Measurements from ENCODE around the gene OR2J3. TPM values are rescaled to one million over a fixed set of nuclear protein-coding genes. Genes with fewer than 3 reads are reported as not detected.
"Not testable (repeated sequence)": the region's sequence is repeated elsewhere in the genome, so short reads cannot be mapped to it uniquely, and the experiment has no call there.

The OR2J3 gene
- total RNA-seq, 4 donors from 2014 or later: not detected

GRCh38 chr6:29087213-29087612 is 20.6 kb upstream of the OR2J3 start, which contains the start of gene OR2B3:
OR2B3 (minus strand) TSS chr6:29087313; CDS start chr6:29087248, 65 bp downstream.
- no peaks in the 10 kb centered on the region for H3K27me3 ChIP-seq
- no peak within 1 kb of the TSS for H3K27ac ChIP-seq
- no peaks in the 10 kb centered on the region for H3K4me1 ChIP-seq
- intact Hi-C loops (cut with DNase I; ENCODE audit: low total_unique reads): no loop called here
- no peak within 1 kb of the TSS for H3K4me3 ChIP-seq
- no peaks in the 10 kb centered on the region for H3K9me3 ChIP-seq
- no peak for TF ChIP-seq POLR2A (IDR thresholded peaks at IDR 0.05)
- no peak for TF ChIP-seq CTCF (IDR thresholded peaks at IDR 0.05)
- no peak for DNase-seq
- H3K36me3 ChIP-seq: no peaks in the 10 kb centered on the region

- Histone ChIP-seq H3K4me3 (no peak overlapping the region), H3K27ac (no peak overlapping the region), H3K27me3 (no peaks in the 10 kb centered on the region), H3K9me3 (no peaks in the 10 kb centered on the region), H3K4me1 (no peaks in the 10 kb centered on the region), H3K36me3 (no peaks in the 10 kb centered on the region)
- intact Hi-C loops (cut with DNase I; ENCODE audit: low total_unique reads): no loop called here
- DNase-seq: no peak
- TF ChIP-seq CTCF (IDR thresholded peaks at IDR 0.05): no peak
- TF ChIP-seq POLR2A (IDR thresholded peaks at IDR 0.05): no peak
Observed at GRCh38 chr6:29092957-29093356, 14.9 kb upstream of the OR2J3 start.

- Histone ChIP-seq H3K27ac (no peak overlapping the region), H3K4me3 (no peak overlapping the region), H3K27me3 (no peaks in the 10 kb centered on the region), H3K4me1 (no peaks in the 10 kb centered on the region), H3K36me3 (no peaks in the 10 kb centered on the region), H3K9me3 (no peaks in the 10 kb centered on the region)
- no peak for TF ChIP-seq CTCF (IDR thresholded peaks at IDR 0.05)
- TF ChIP-seq POLR2A (IDR thresholded peaks at IDR 0.05): no peak
- intact Hi-C loops (cut with DNase I; ENCODE audit: low total_unique reads): no loop called here
- DNase-seq: no peak
Observed at GRCh38 chr6:29097803-29098202, 10.1 kb upstream of the OR2J3 start.

- no peak for DNase-seq
- intact Hi-C loops (cut with DNase I; ENCODE audit: low total_unique reads): no loop called here
- Histone ChIP-seq H3K36me3 (no peaks in the 10 kb centered on the region), H3K27me3 (peaks cover 0 to 3% of the 10 kb centered on the region in 2 donors), H3K9me3 (no peaks in the 10 kb centered on the region), H3K27ac (no peak within 1 kb of the TSS), H3K4me1 (no peaks in the 10 kb centered on the region), H3K4me3 (no peak within 1 kb of the TSS)
- TF ChIP-seq CTCF (IDR thresholded peaks at IDR 0.05) (no peak), POLR2A (IDR thresholded peaks at IDR 0.05) (no peak)
Observed at GRCh38 chr6:29099190-29099589, 8.7 kb upstream of the OR2J3 start, which contains the start of gene OR2J1. OR2J1 (plus strand) TSS chr6:29099490; CDS start chr6:29100943, 1,453 bp downstream.

GRCh38 chr6:29112135-29112534 is 4.3 kb downstream of the OR2J3 start:
- no peak for TF ChIP-seq POLR2A (IDR thresholded peaks at IDR 0.05)
- no peak for TF ChIP-seq CTCF (IDR thresholded peaks at IDR 0.05)
- no peak for DNase-seq

GRCh38 chr6:29114964-29115363 is 7.1 kb downstream of the OR2J3 start:
- H3K27ac ChIP-seq; H3K4me3 ChIP-seq; intact Hi-C loops (cut with DNase I; ENCODE audit: low total_unique reads); H3K9me3 ChIP-seq; H3K27me3 ChIP-seq; H3K36me3 ChIP-seq; DNase-seq; H3K4me1 ChIP-seq: not testable (repeated sequence)

More at GRCh38 chr6:29112135-29112534, 4.3 kb downstream of the OR2J3 start:
- intact Hi-C loops (cut with DNase I; ENCODE audit: low total_unique reads): no loop called here
- Histone ChIP-seq H3K9me3 (no peaks in the 10 kb centered on the region), H3K36me3 (no peaks in the 10 kb centered on the region), H3K27me3 (no peaks in the 10 kb centered on the region), H3K27ac (no peak overlapping the region), H3K4me3 (no peak overlapping the region), H3K4me1 (no peaks in the 10 kb centered on the region)
